Measurements from ENCODE around the gene CYB561D1.

Gene CYB561D1

DNA sequence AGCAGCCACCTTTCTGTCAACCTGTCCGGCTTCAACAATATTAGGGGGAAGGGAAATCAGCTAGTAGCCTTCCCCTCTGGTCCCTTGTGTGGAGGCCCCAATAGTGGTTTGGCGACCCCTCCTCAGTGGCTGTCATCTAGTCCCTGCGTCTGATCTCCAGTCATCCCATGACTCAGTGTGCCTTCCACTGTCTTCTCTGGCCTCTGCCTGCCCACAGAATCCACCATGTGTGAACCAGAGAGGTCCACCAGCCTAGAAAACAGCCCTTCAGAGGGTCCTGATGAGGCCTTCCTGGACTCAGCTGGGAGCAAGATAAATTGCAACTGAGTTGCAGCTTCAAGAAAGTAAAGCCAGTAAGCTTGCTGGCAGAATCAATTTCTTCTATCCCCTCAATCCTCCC, 14.0 kb upstream of the CYB561D1 start:
- DNase-seq (ENCODE audit: low read depth, low spot score), result no peak

GRCh38 chr1:109481646-109482045, 12.2 kb upstream of the CYB561D1 start:
- no peak for DNase-seq (ENCODE audit: low read depth, low spot score)

GRCh38 chr1:109482242-109482641, 11.7 kb upstream of the CYB561D1 start:
- no peak for DNase-seq (ENCODE audit: low read depth, low spot score)

DNA sequence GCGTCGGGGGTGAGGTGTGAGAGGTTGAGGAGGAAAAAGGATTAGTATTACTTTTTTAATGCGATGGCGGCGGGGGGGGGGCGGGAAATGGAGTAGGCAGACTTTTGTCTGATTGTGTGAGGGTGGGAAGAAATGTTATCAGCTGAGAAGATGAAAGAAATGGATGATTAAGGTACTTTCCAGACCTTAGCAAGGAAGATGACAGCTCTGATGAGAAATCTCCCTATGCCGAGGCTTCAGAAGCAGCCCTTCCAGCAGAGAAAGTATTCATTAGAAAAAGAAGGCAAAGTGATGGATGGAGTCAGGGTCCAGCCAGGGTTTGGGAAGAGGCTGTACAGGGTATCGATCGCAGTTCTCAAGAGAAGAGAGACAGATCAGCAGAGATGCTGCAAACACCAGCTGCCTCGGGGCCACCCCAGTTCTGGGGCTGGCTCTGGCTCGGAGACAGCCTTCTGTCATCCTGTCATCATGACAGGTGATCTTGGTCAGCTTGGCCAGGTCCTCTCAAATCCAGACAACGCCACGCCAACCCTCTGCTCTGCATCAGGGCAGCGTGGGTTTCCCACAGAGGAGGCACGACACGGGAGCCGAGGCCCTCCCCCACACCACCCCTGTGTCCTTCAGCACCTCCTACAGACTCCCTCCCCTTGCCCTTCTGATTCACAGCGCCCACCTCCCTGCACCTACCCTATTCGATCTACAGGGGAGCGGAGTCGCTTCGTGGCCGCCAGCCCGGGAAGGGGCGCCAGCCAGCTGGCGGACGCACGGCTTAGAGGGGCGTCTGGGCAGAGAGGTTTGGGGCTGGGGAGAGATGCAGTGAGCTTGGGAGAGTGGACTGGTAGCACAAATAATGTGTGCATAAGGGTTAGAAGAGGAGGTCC, 10.9 kb upstream of the CYB561D1 start:
- no peak for DNase-seq (ENCODE audit: low read depth, low spot score)

DNA sequence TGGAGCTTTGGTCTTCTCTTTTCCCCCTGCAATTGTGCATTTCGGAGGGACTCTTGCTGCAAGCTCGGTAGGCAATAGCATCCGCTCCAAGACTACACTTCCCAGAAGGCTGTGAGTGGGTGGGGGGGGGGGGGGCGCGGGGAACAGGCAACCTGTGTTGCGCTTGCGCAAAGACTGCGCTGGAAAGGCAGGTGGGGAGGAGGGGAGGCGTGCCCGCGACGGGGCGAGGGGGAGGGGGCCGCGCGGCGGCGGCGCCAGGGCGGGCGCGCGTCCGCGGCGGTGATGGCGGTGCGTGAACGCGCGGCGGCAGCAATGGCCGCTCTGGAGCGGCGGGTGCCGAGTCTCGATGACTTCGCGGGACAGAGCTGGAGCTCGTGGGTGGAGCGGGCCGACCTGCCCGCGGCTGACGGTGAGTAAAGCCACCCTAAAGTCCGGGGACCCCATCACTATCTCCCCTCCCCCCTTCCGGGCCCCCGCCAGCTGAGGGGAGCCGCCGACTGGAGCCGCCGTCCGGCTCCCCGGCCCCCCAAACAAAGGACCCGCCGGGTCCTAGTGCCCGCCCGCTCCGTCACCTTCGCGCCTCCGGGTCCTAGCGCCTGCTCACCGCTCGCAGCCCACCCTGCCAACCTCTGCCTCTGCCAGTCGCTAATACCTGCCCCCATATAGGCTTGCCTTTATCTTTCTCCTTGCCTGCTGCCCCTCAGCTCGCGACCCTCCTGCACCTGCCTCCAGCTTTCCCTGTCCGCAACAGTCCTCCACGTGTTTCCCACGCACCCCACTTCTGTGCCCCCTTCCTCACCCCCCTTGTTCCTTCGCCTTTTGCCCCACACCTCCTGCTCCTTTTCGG, 10.0 kb upstream of the CYB561D1 start, which contains the start of gene ATXN7L2:
TSS of gene ATXN7L2 (plus strand) at position 234 of the 847 bp plus-strand sequence. CDS start at position 283, 49 bp downstream.
- DNase-seq (ENCODE audit: low read depth, low spot score), result peak; percentile 83

GRCh38 chr1:109484519-109484975, 9.3 kb upstream of the CYB561D1 start:
- no peak for DNase-seq (ENCODE audit: low read depth, low spot score)

DNA sequence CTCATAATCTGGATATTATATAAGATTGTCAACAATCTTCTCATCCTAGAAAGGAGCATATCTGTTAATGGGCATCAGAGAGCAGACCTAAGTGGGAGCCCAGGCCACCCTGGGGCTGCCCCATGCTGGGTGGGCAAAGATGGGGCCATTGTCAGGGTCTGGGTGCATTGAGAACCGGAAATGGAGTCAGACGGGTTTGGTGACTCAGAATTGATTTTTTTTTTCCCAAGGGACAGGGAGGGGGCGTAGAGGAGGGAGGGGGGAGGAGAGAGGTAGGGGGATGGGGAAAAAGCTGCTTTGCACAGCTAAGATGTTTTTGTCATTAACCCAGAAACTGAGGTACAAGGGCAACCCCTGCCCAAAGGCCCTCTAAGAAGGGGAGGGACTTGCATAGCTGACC, 8.9 kb upstream of the CYB561D1 start:
- DNase-seq (ENCODE audit: low read depth, low spot score), result no peak

- no peak for DNase-seq (ENCODE audit: low read depth, low spot score)
Observed at GRCh38 chr1:109487261-109487660, 6.6 kb upstream of the CYB561D1 start.

DNA sequence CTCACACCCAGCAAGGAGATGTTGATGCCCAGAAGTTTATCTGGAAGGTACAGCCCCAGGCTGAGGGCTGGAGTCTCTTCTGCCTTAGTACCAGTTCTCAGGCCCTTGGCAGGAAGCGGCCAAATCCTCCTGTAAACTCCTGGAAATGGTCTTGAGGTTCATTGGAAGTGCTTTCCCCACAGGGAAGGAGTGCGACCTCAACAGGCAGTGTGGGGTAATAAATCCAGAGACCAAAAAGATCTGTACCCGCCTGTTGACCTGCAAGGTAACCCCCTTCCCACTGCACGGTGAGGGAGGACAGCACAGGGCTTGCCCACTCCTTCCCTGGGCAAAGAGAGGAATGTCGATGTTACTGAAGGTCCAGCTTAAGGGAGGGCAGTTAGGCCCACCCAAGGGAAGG, 5.7 kb upstream of the CYB561D1 start:
- no peak for DNase-seq (ENCODE audit: low read depth, low spot score)

- no peak for DNase-seq (ENCODE audit: low read depth, low spot score)
Observed at GRCh38 chr1:109488696-109489095, 5.2 kb upstream of the CYB561D1 start.

DNA sequence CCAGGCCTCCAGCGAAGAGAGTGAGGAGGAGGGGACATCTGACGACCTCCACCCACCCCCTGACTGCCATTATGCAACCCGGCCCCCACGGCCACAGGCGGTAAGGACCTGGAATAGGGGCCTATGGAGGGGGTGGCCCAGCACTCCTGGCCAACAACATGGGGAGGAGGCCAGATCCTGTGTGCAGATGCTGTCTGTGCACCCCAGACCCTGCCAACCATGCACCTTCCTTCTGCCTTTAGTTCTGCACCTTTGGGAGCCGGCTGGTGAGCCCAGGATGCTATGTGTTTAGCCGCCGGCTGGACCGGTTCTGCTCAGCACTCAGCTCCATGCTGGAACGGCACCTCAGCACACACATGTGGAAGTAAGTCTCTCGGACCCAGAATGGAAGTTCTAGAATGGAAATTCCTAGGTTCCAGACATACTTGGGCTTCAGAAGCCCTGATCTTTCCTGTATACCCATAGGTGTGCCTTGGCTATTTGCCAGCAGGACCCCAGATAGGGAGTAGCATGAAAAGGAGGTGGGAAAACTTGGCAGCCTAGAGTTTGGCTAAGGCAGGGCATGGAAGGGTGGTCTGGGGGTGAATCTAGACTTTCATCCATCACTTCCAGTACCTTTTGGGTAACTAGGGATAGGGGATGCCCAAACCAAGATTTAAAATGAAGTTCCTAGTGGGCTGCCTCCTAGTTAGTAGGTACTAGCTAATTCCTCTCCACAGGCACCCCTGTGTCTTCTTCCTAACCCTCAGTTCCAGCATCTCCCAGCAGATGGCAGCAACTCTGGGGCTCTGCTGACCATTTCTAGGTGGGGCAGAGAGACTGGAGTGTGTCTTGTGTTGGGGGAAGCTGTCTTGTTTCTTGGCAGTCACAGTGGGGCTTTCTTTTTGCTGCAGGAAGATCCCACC, 3.6 kb upstream of the CYB561D1 start:
- peak; percentile 42 for DNase-seq (ENCODE audit: low read depth, low spot score)

GRCh38 chr1:109490934-109491302, 3.0 kb upstream of the CYB561D1 start:
- DNase-seq (ENCODE audit: low read depth, low spot score), result no peak

DNA sequence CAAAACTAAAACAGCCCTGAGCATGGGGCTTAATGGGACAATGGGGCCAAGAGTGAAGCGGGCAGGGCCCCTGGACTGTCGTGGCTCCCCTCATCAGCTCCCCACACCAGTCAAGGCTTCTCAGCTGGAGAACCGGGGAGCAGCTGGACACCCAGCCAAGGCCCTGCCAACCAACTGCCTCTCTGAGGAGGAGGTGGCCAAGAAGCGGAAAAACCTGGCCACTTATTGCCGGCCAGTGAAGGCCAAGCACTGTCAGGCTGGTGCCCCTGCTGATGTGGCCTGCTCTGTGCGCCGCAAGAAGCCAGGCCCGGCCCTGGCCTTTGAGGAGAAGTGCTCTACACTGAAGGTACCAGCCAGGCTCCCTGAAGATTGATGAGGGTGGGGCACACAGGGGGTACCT, 2.5 kb upstream of the CYB561D1 start:
- no peak for DNase-seq (ENCODE audit: low read depth, low spot score)

DNA sequence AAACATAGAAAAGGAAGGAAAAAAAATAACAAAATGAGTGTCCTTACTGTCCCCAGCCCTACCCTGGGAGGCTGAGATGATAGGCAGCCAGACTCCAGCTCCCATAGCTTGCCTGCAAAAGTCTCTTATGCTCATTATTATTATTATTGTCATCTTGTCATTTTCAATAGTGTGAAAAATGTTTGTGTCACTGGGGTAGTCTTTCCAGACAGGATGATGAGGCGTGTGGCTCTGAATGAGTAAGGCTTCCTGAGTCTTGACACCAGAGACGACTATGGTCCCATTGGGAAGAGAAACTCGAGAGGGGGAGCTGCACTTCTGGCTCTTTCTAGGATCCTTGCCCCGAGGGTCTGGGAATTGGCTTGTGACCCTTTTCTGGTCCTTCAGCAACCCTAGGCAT, 1.1 kb upstream of the CYB561D1 start:
- no peak for DNase-seq (ENCODE audit: low read depth, low spot score)

DNA sequence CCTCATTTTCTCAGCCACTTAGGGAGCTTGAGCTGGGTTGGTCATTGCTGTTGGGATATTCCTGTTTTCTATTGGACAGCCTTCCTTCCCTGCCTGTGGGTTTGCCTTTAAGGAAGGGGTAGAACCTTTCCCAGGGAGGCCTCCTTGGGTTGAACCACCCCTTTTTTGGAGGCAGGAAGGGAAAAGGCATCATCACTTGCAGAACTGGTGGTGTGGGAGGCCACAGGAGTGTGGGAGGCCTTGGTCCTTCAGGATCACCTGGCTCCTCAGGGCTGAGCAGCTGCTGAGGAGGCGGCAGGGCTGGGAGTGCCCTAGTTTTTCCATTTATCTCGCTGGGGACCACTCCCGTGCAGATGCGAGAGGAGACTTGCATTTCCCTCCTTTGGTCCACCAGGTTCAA, 667 bp upstream of the CYB561D1 start:
- DNase-seq (ENCODE audit: low read depth, low spot score), result no peak

DNA sequence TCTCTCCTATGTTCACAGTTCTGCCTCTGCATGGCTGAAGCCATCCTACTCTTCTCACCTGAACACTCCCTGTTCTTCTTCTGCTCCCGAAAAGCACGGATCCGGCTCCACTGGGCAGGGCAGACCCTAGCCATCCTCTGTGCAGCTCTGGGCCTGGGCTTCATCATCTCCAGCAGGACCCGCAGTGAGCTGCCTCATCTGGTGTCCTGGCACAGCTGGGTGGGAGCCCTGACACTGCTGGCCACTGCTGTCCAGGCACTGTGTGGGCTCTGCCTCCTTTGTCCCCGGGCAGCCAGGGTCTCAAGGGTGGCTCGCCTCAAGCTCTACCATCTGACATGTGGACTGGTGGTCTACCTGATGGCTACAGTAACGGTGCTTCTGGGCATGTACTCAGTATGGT, 1.8 kb downstream of the CYB561D1 start:
- no peak for DNase-seq (ENCODE audit: low read depth, low spot score)

GRCh38 chr1:109497449-109498160, 3.7 kb downstream of the CYB561D1 start:
- DNase-seq (ENCODE audit: low read depth, low spot score), result no peak

GRCh38 chr1:109498161-109498801, 4.4 kb downstream of the CYB561D1 start:
- no peak for DNase-seq (ENCODE audit: low read depth, low spot score)

DNA sequence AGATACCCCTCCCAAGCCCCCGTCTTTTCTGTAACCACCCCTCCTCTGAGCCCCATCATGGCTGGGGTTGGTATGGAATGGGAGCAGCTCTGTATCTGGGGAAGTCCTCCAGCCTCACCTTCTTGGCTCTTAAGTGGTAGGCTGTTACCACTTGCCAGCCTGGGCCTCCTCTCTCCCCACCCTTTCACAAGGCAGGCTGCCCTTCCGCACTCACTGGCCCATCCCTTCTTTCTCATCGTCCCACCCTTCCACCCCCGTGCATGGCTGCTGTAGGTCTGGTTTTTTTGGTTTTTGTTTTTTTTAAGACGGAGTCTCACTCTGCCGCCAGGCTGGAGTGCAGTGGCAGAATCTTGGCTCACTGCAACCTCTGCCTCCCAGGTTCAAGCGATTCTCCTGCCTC, 5.2 kb downstream of the CYB561D1 start:
- DNase-seq (ENCODE audit: low read depth, low spot score), result no peak
